Activated naive CD8-positive, alpha-beta T cell treated with anti-CD3 and anti-CD28 coated beads for 36 hours (primary cell): ENCODE measurements around the gene GUCY1A2. TPM values are rescaled to one million over a fixed set of nuclear protein-coding genes. Genes with fewer than 3 reads are reported as not detected.

Experiments
- DNase-seq: peaks from one replicate; pipeline ENCODE4 v3.0.0; 2021
- H3K27ac Mint-ChIP-seq: one replicate; pipeline ENCODE4 v1.8.0; 2022; ENCODE audit warnings: mild to moderate bottlenecking, moderate library complexity, mixed read lengths
- H3K27me3 Mint-ChIP-seq: one replicate; pipeline ENCODE4 v1.8.0; 2022; ENCODE audit warnings: mild to moderate bottlenecking, mixed read lengths
- H3K36me3 Mint-ChIP-seq: one replicate; pipeline ENCODE4 v1.8.0; 2021; ENCODE audit warnings: mild to moderate bottlenecking, mixed read lengths
- H3K4me1 Mint-ChIP-seq: one replicate; pipeline ENCODE4 v1.8.0; 2021; ENCODE audit warnings: mixed read lengths
- H3K4me3 Mint-ChIP-seq: one replicate; pipeline ENCODE4 v1.8.0; 2022; ENCODE audit warnings: mild to moderate bottlenecking, moderate library complexity, mixed read lengths
- H3K9me3 Mint-ChIP-seq: one replicate; pipeline ENCODE4 v1.8.0; 2022; ENCODE audit warnings: mixed read lengths
- total RNA-seq, 2 experiments: library from RNA; stranded (reverse); gene quantifications; one replicate each; pipeline ENCODE4 v1.2.3, GENCODE V29; 2021

GUCY1A2 gene
- total RNA-seq, 2 experiments from 2014 or later, result not detected

DNA sequence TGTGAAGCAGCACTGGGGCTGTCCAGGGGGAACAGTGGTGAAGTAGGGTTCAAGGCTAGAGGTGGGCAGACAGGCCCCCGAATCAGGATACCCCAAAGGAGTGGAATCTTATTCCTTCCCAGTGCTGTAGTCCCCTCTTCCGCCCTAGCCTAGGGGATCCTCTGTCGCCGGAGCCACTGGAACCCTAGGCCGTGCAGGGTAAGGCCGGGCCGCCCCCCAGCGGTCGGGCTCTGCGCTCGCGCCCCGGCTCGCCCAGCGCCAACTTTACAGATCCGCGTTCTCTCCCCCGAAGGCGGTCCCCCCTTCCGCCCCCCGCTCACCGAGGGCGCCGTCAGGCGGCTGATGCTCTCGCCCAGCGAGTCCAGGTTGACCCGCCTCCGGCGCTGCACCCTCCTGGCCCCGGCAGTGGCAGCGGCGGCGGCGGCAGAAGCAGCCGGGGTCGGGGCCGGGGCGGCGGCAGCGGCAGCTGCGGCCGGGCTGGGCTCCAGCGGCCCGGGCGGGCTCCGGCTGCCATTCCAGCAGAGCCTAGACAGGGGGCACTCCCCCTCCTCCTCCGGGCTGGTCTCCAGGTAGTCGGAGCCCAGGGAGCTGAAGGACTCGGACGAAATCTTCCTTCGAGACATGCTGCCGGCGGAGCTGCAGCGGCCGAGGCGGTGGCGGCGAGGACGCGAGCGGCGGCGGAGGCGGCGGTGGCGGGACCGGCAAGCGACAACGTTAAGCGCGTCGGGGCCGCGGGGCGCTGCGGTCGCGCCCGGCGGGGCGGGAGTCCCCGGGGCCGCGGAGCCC lies 650 bp downstream of the GUCY1A2 start:
- Mint-ChIP-seq H3K4me1 (peaks cover 3% of the 10 kb centered on the region), H3K36me3 (no peaks in the 10 kb centered on the region), H3K4me3 (no peak overlapping the region), H3K27ac (no peak overlapping the region), H3K9me3 (no peaks in the 10 kb centered on the region), H3K27me3 (peaks cover 50% of the 10 kb centered on the region)
- DNase-seq, result peak; percentile 27

DNA sequence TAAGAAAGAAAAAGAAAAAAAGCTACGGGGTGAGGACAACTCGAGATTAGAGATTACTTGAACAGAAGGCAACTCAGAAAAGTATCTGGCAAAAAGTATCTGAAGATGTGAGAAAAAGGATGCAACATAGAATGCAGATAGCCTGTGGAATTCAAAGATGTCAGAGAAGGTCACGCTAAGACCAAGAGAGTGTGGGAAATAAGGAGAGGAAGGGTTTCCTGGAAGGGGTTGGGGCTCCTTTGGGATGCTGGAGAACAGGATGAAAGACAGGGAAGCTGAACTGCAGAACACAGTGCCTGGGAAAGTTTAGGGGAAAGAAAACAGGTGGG lies 1.2 kb downstream of the GUCY1A2 start:
- Mint-ChIP-seq H3K9me3 (no peaks in the 10 kb centered on the region), H3K4me3 (no peak overlapping the region), H3K4me1 (peaks cover 3% of the 10 kb centered on the region), H3K27me3 (peaks cover 49% of the 10 kb centered on the region), H3K27ac (no peak overlapping the region), H3K36me3 (no peaks in the 10 kb centered on the region)
- no peak for DNase-seq

DNA sequence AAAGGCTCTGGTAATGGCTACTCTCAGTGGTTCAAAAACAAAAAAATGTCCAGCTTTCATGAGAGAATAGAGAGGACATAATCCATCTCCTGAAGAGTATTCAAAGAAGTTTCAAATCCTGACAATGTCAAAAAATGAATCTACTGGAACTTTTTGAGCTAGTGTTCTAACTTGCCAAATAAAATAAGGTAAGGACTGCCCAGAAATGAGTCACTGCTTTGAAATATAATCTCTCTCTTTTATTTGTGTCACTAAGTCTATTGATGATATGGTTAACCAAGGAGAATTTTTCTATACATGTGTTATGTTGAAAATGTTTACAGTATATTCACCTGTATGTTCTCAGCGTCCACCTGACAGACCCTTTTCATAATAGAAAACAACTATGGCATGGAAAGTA lies 3.4 kb downstream of the GUCY1A2 start:
- Mint-ChIP-seq H3K9me3 (no peaks in the 10 kb centered on the region), H3K4me3 (no peak overlapping the region), H3K27me3 (peaks cover 39% of the 10 kb centered on the region), H3K4me1 (peaks cover 3% of the 10 kb centered on the region), H3K36me3 (no peaks in the 10 kb centered on the region), H3K27ac (no peak overlapping the region)
- no peak for DNase-seq

DNA sequence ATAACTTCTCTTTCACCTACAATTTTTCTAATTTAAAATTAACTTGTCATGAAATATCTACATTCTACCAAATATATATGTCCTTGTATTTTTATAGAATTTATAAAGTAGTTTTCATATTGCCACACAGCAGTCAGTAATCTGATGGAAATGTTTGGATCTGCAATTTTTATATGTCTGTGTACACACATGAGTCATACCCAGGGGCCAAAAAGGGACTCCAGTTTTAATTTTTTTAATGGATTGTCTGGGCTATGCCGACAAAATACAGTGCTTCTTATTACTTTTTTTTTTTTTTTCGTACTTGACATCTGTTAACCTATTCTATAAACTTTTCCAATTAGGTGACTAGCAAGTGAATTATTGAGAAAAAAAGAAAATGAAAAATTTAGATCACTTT lies 6.3 kb downstream of the GUCY1A2 start:
- peaks cover 19% of the 10 kb centered on the region for H3K27me3 Mint-ChIP-seq
- no peak overlapping the region for H3K4me3 Mint-ChIP-seq
- H3K9me3 Mint-ChIP-seq, result peaks cover 4% of the 10 kb centered on the region
- H3K4me1 Mint-ChIP-seq, result no peaks in the 10 kb centered on the region
- no peaks in the 10 kb centered on the region for H3K36me3 Mint-ChIP-seq
- no peak for DNase-seq
- no peak overlapping the region for H3K27ac Mint-ChIP-seq

DNA sequence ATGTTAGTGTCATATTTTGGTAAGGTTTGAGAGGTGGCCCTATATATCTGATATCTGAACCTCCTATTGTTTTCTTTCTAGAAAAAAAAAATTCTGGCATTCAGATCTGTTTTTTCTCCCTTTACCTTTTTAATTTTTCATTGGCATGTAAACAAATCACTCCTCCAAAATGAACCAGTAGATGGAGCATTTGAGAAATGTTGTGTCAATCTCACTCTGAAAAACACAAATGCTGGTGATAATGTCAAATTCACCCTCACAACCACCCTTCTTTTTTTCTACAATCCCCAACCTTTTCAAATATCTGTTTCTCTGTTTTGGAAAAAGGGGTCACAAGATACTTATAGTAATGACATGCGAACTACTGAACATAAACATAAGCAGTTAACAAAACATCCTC lies 9.1 kb downstream of the GUCY1A2 start:
- Mint-ChIP-seq H3K27ac (no peak overlapping the region), H3K4me3 (no peak overlapping the region), H3K9me3 (peaks cover 4% of the 10 kb centered on the region), H3K27me3 (no peaks in the 10 kb centered on the region), H3K4me1 (no peaks in the 10 kb centered on the region), H3K36me3 (no peaks in the 10 kb centered on the region)
- no peak for DNase-seq

DNA sequence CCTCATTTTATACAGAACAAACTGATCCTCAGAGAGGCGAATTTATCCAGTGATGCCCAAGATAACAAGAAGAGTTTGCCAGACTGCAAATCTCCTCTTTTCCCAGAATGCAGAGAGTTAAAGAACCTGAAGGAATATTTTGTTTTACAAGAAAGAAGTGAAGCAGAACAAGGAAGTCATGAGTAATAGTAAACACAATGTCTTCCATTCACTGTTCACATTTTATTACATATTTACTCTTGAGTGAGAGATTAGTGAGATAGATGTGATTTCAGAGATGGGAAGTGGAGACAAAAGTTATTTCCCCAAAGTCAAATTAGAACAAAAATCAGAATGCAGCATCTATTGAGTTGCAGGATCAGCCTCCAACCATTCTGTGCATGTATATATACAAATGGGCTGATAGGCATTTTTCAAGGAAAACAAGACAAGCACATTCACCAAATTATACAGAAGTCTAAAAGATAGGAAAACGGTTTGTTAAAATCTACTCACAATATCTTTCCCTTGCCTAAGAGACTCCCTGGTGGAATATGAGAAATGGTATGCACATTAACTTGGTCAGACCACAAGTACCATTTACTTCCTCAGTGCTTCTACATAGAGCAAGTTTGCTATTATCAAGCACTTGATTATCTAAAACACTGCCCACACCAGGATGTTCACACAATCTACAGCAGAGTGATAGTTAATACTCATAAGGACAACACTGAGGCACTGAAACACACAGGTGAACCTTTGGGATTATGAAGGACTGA lies 12.0 kb downstream of the GUCY1A2 start:
- no peak for DNase-seq
- Mint-ChIP-seq H3K4me3 (no peak overlapping the region), H3K9me3 (peaks cover 4% of the 10 kb centered on the region), H3K36me3 (no peaks in the 10 kb centered on the region), H3K27me3 (no peaks in the 10 kb centered on the region), H3K4me1 (no peaks in the 10 kb centered on the region), H3K27ac (no peak overlapping the region)

DNA sequence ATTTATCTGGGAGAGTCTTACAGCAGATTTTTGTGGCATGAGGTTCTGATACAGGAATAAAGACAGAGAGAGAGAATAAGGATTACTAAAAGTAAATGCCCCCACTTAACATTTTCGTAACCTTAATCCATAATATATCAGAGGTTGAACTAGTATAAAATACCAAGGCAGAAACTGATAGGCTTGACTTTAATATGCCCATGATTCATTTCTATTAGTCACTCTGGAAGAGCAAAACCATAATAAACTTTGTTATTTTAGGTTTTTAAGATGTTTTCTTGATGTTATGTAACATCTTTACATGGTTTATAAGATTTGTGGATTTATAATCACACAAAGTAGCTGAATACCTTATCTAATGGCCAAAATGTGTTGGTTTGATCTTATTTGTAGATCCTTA lies 19.1 kb downstream of the GUCY1A2 start:
- Mint-ChIP-seq H3K9me3 (no peaks in the 10 kb centered on the region), H3K27ac (no peak overlapping the region), H3K4me3 (no peak overlapping the region), H3K36me3 (no peaks in the 10 kb centered on the region), H3K4me1 (no peaks in the 10 kb centered on the region), H3K27me3 (no peaks in the 10 kb centered on the region)
- DNase-seq, result no peak

DNA sequence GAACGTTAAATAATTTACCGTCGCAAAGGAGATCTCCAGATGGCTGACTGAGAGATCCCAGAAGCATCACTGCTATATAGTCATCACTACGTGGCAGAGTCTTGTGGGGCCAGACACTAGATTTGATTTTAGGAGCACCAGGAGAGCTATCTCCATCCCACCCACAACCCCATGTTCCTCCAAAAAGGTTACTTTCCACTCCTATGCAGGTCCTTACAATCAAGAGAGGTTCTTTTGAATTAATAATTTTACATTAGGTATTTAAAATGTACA lies 19.4 kb downstream of the GUCY1A2 start:
- H3K36me3 Mint-ChIP-seq, result no peaks in the 10 kb centered on the region
- no peaks in the 10 kb centered on the region for H3K9me3 Mint-ChIP-seq
- no peaks in the 10 kb centered on the region for H3K4me1 Mint-ChIP-seq

DNA sequence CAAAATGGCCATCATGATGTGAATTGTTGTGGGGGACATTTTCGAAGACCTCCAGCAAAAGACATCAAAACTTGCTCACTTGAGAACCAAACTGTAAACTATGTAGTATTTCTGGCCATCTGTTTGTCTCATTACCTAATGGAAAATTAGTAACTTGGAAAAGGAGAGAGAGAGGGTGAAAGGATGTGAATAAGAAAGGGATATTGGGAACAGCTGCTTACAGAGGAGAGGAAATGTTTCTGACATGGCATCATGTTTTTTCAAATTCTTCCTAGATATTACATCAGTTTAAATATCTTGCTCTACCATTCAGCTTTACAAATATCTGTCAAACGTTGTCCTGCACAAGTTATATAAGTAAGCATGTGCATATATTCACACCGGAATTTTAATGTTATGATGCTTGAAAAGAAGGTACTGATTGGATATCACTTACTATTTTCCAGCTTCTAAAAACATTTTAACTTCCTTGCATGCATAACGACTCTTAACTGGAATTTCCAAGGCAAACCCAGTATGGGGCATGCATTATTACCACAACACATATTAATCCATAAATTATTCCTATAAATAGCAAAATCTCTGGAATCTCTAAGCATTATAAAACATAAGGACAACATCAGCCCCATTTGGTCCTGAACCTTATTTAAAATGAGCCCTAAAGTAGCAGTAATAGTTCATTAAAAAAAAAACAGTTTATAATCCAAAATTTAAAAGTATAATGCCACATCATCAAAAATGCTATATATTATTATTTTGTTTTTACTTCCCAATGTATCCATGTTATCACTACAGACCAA lies 20.0 kb downstream of the GUCY1A2 start:
- no peak overlapping the region for H3K27ac Mint-ChIP-seq
- no peak overlapping the region for H3K4me3 Mint-ChIP-seq
- no peaks in the 10 kb centered on the region for H3K9me3 Mint-ChIP-seq

More for the DNA sequence above, 19.4 kb downstream of the GUCY1A2 start:
- no peak for DNase-seq
- Mint-ChIP-seq H3K4me3 (no peak overlapping the region), H3K27me3 (no peaks in the 10 kb centered on the region), H3K27ac (no peak overlapping the region)

DNA sequence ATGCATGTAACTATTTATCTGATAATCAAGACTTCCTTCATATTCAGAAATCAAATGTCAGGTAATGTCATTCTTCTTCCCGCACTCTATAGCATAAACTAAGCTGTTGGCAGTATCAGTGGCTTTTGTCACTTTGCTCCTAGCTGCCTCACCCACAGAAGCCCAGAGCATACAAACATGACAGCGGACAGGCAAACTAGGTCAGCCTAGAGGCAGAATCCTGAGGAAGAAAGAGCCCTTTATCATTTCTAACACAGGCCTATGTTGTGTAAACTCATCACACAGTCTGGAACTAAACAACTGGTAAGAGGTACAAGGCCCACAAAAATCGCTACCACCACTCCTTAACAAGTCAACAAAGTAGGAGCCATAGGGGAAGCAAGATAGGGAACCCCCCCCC lies 21.0 kb downstream of the GUCY1A2 start:
- H3K27me3 Mint-ChIP-seq, result no peaks in the 10 kb centered on the region
- H3K9me3 Mint-ChIP-seq, result no peaks in the 10 kb centered on the region
- no peak overlapping the region for H3K4me3 Mint-ChIP-seq
- H3K36me3 Mint-ChIP-seq, result no peaks in the 10 kb centered on the region
- DNase-seq, result no peak
- H3K27ac Mint-ChIP-seq, result no peak overlapping the region
- no peaks in the 10 kb centered on the region for H3K4me1 Mint-ChIP-seq

More for the DNA sequence above, 20.0 kb downstream of the GUCY1A2 start:
- Mint-ChIP-seq H3K27me3 (no peaks in the 10 kb centered on the region), H3K36me3 (no peaks in the 10 kb centered on the region), H3K4me1 (no peaks in the 10 kb centered on the region)
- no peak for DNase-seq

DNA sequence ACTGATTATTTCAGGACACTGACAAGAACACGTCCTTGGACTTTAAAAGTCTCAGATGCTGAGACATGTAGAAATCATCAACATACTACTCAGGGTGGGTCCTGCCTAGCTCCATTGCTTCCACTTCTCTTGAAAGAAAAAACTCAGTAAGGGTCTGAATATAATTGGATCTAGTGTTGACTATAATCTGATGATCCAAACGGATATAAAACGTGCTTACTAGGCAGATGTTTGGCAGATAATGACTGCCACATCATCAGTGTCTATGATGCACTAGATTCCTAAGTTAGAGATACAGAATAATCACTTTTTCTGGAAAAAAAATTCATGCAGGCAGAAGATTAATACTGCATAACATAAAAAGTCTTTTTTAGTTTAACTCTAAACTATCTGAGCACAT lies 21.6 kb downstream of the GUCY1A2 start:
- Mint-ChIP-seq H3K4me3 (no peak overlapping the region), H3K36me3 (no peaks in the 10 kb centered on the region), H3K27me3 (no peaks in the 10 kb centered on the region), H3K9me3 (no peaks in the 10 kb centered on the region), H3K27ac (no peak overlapping the region), H3K4me1 (no peaks in the 10 kb centered on the region)
- no peak for DNase-seq

DNA sequence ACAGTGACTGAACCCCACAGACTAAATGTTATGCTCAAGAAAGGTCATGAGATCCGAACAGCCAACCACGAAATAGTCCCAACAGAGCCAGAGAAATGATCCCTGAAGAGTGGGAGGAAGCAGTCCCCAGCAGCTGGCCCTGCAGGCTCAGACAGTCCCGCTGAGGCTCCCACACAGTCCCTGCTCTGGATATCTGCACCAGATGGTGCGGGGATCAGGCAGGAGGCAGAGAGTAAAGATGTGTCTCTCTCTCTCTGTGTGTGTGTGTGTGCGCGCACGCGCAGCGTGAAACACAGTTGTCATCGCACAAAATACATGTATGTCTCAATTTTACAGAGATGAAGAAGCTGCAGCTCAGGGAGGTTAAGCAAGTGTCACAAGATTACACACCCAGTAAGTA lies 27.9 kb downstream of the GUCY1A2 start:
- Mint-ChIP-seq H3K9me3 (no peaks in the 10 kb centered on the region), H3K4me1 (no peaks in the 10 kb centered on the region), H3K27ac (no peak overlapping the region), H3K4me3 (no peak overlapping the region), H3K27me3 (no peaks in the 10 kb centered on the region), H3K36me3 (no peaks in the 10 kb centered on the region)
- no peak for DNase-seq

DNA sequence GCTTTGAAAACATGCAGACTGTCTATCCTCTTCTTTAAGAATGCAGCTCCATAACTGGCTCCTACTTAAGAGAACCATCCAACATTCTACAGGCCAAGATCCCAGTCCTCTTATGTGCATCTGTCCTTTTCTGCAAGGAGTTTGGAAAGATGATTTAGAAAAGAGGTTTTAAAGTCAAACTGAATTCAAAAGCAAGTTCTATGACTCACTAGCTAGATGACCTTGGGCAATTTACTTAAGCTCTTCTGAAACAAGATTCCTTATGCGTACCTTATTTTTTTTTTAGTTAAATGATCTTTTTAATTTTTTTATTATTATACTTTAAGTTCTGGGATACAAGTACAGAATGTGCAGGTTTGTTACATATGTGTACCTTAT lies 29.2 kb downstream of the GUCY1A2 start:
- no peaks in the 10 kb centered on the region for H3K9me3 Mint-ChIP-seq

DNA sequence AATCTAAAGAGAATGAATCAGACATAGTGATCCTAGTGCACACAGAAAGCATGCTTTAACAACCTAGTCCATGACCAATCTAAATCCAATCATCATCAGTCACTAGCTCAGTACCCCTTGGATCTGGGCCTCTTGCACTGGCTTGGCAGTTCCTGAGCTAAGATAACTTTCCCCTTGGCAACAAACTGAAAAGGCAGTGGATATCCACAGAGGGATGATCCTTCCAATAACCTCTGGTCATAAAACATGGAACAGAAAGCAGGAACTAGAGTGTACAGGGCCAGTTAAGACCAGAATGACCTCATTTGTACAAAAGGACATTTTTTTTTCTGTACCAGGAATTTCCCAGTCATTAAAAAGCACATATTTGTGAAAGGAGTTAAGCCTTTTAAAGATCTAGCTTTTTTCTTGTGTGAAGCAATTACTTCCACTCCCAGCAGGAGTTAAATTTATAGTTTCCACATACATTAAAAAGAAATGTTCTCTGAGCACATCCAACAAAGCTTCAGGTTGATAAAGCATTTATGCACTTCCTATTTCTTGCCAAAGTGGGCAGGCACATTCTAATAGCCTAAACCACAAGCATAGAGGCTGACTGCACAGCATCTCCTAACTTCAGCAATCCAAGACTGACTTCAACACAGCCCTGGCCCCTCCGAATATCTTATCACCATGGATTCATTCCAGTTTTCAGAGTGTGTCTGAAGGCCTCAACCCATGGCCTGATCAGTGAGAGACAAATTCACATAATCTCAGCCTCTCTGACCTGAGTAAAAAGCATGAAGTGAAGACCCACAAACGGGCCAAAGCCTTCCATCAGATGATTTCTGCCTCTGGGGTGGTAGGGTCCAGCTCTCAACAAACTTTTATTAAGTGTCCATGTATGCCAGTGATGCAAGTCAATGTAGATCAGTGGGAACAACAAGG lies 29.9 kb downstream of the GUCY1A2 start:
- no peak for DNase-seq
- H3K36me3 Mint-ChIP-seq, result no peaks in the 10 kb centered on the region
- no peak overlapping the region for H3K4me3 Mint-ChIP-seq
- H3K4me1 Mint-ChIP-seq, result no peaks in the 10 kb centered on the region
- H3K27ac Mint-ChIP-seq, result no peak overlapping the region
- H3K27me3 Mint-ChIP-seq, result no peaks in the 10 kb centered on the region
- H3K9me3 Mint-ChIP-seq, result no peaks in the 10 kb centered on the region

More for the DNA sequence above, 29.2 kb downstream of the GUCY1A2 start:
- no peaks in the 10 kb centered on the region for H3K27me3 Mint-ChIP-seq
- no peak overlapping the region for H3K4me3 Mint-ChIP-seq
- H3K27ac Mint-ChIP-seq, result no peak overlapping the region
- H3K4me1 Mint-ChIP-seq, result no peaks in the 10 kb centered on the region
- no peaks in the 10 kb centered on the region for H3K36me3 Mint-ChIP-seq
- DNase-seq, result no peak

DNA sequence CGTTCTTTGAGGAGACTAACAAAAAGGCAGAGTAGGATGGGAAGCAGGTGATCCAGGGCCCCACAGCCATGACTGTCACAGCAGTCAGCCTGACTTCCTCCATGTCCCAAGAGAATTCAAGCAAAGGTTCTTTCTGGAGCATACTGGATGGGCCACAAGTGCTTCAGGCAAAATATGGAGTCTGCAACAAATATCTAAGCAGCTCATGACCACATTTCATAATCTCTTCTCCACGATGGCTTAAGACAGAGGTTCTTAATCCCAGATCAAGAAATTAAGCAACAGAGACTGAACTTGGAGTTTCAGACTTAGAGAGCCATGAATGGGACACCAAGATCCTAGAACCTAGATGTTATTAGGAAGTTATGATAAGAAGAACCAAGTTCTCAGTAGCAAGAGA lies 31.6 kb downstream of the GUCY1A2 start:
- Mint-ChIP-seq H3K9me3 (no peaks in the 10 kb centered on the region), H3K27me3 (no peaks in the 10 kb centered on the region), H3K4me3 (no peak overlapping the region), H3K36me3 (no peaks in the 10 kb centered on the region), H3K27ac (no peak overlapping the region), H3K4me1 (no peaks in the 10 kb centered on the region)
- no peak for DNase-seq
